PFSK-1 (cell line): ENCODE measurements around the gene LBH.

ENCODE experiments used
- FOXP2 ChIP-seq: optimal IDR thresholded peaks from 2 replicates; pipeline ENCODE3; 2011; ENCODE audit warnings: borderline replicate concordance, control low read depth, inconsistent platforms; ENCODE audit not compliant: insufficient read depth; ENCODE audit errors: extremely low read length, extremely low read depth
- POLR2AphosphoS5 ChIP-seq: IDR thresholded peaks from 2 replicates; pipeline ENCODE4 v1.6.1; 2012; ENCODE audit warnings: low read depth, mild to moderate bottlenecking, control low read depth, low read length, moderate library complexity
- SIN3A ChIP-seq: IDR thresholded peaks from 2 replicates; pipeline ENCODE4 v1.6.1; 2012; ENCODE audit warnings: mild to moderate bottlenecking, low read length, moderate library complexity, borderline replicate concordance; ENCODE audit not compliant: insufficient read depth
- TAF1 ChIP-seq: IDR thresholded peaks from 2 replicates; pipeline ENCODE4 v1.6.1; 2012; ENCODE audit warnings: low read length, control low read depth, borderline replicate concordance; ENCODE audit not compliant: insufficient read depth
- TF ChIP-seq, protein P1 (sequence below), 2 experiments: IDR thresholded peaks; 2 replicates each; pipeline versions ENCODE4 v1.6.1 to v1.8.0; 2011 to 2012; ENCODE audit warnings: low read depth in 2 of 2, low read length in 2 of 2, control low read depth in 1 of 2, inconsistent platforms in 1 of 2, mild to moderate bottlenecking in 1 of 2, moderate library complexity in 1 of 2; ENCODE audit not compliant: insufficient read depth in 1 of 2

Gene LBH

DNA sequence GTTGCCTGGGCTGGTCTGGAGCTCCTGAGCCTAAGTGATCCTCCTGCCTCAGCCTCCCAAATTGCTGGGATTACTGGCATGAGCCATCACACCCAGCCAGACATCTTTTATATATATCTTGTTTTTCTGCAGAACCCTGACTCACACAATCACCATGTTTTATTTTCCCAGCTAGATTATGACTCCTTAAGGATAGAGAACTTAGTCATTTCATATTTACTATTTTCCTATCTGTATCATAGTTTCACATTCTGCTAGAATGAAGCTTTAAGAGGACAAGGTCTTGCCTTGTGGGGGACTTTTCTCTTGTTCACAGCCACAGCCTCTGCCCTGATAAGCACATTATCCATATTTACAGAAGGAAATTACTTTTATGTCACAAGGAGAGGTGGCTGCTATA, 73.9 kb downstream of the LBH start:
- TF ChIP-seq TAF1 (no peak), FOXP2 (no peak), SIN3A (no peak), POLR2AphosphoS5 (no peak)
- TF ChIP-seq, protein P1, sequence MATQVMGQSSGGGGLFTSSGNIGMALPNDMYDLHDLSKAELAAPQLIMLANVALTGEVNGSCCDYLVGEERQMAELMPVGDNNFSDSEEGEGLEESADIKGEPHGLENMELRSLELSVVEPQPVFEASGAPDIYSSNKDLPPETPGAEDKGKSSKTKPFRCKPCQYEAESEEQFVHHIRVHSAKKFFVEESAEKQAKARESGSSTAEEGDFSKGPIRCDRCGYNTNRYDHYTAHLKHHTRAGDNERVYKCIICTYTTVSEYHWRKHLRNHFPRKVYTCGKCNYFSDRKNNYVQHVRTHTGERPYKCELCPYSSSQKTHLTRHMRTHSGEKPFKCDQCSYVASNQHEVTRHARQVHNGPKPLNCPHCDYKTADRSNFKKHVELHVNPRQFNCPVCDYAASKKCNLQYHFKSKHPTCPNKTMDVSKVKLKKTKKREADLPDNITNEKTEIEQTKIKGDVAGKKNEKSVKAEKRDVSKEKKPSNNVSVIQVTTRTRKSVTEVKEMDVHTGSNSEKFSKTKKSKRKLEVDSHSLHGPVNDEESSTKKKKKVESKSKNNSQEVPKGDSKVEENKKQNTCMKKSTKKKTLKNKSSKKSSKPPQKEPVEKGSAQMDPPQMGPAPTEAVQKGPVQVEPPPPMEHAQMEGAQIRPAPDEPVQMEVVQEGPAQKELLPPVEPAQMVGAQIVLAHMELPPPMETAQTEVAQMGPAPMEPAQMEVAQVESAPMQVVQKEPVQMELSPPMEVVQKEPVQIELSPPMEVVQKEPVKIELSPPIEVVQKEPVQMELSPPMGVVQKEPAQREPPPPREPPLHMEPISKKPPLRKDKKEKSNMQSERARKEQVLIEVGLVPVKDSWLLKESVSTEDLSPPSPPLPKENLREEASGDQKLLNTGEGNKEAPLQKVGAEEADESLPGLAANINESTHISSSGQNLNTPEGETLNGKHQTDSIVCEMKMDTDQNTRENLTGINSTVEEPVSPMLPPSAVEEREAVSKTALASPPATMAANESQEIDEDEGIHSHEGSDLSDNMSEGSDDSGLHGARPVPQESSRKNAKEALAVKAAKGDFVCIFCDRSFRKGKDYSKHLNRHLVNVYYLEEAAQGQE (IDR thresholded peaks at IDR 0.05; ENCODE audit: insufficient read depth in 1 of 2, low read depth in 2 of 2, low read length in 2 of 2) = no peak

DNA sequence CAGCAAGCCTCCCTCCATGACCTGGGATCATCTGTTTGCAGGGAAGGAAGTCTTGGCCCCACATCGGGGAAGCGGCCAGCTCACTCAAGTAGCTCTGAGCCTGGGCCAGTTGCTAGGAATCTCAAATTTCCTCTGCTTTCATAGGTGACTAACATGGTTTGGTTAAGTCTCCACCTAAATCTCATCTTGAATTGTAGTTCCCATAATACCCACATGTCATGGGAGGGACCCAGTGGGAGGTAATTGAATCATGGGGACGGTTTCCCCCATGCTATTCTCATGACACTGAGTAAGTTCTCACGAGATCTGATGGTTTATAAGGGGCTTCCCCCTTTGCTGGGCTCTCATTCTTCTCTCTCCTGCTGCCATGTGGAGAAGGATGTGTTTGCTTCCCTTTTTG, 75.2 kb downstream of the LBH start:
- TF ChIP-seq, protein P1 (IDR thresholded peaks at IDR 0.05; ENCODE audit: insufficient read depth in 1 of 2, low read depth in 2 of 2, low read length in 2 of 2) = no peak
- no peak for TF ChIP-seq SIN3A
- no peak for TF ChIP-seq POLR2AphosphoS5
- TF ChIP-seq FOXP2 = no peak
- no peak for TF ChIP-seq TAF1

DNA sequence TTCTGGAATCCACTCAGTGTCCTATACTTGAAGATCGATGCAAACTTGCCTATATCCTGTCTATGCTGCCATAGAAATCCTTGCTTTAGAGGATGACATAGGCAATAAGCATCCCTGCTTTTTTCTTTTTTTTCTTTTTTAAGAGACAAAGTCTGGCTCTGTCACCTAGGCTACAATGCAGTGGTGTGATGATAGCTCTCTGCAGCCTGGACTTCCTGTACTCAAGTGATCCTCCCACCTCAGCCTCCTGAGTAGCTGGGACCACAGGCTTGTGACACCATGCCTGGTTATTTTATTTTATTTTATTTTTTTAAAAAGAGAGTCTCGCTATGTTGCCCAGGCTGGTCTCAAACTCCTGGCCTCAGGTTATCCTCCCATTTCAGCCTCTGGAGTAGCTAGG, 76.9 kb downstream of the LBH start:
- TF ChIP-seq TAF1 (no peak), SIN3A (no peak), FOXP2 (no peak), POLR2AphosphoS5 (no peak)
- TF ChIP-seq, protein P1 (IDR thresholded peaks at IDR 0.05; ENCODE audit: insufficient read depth in 1 of 2, low read depth in 2 of 2, low read length in 2 of 2) = no peak
